ENCODE data around the gene MFSD1.
"Not testable (repeated sequence)": the region's sequence is repeated elsewhere in the genome, so short reads cannot be mapped to it uniquely, and the experiment has no call there.

Gene MFSD1

GRCh38 chr3:158775426-158776410 is 26.1 kb upstream of the MFSD1 start:
- DNase-seq (ENCODE audit: low read depth in 2 of 2, low spot score in 1 of 2): no peak

GRCh38 chr3:158776531-158776930 is 25.3 kb upstream of the MFSD1 start:
- DNase-seq (ENCODE audit: low read depth in 2 of 2, low spot score in 1 of 2): no peak

- DNase-seq (ENCODE audit: low read depth in 2 of 2, low spot score in 1 of 2): no peak
Observed at GRCh38 chr3:158777161-158777873, 24.5 kb upstream of the MFSD1 start.

- no peak for DNase-seq (ENCODE audit: low read depth in 2 of 2, low spot score in 1 of 2)
Observed at GRCh38 chr3:158780766-158781165, 21.1 kb upstream of the MFSD1 start.

GRCh38 chr3:158781191-158781590 is 20.7 kb upstream of the MFSD1 start:
- no peak for DNase-seq (ENCODE audit: low read depth in 2 of 2, low spot score in 1 of 2)

GRCh38 chr3:158781849-158782248 is 20.0 kb upstream of the MFSD1 start:
- no peak for DNase-seq (ENCODE audit: low read depth in 2 of 2, low spot score in 1 of 2)

- DNase-seq (ENCODE audit: low read depth in 2 of 2, low spot score in 1 of 2): no peak
Observed at GRCh38 chr3:158782283-158782989, 19.4 kb upstream of the MFSD1 start.

GRCh38 chr3:158783051-158783450 is 18.8 kb upstream of the MFSD1 start:
- no peak for DNase-seq (ENCODE audit: low read depth in 2 of 2, low spot score in 1 of 2)

- no peak for DNase-seq (ENCODE audit: low read depth in 2 of 2, low spot score in 1 of 2)
Observed at GRCh38 chr3:158785972-158786371, 15.9 kb upstream of the MFSD1 start.

- no peak for DNase-seq (ENCODE audit: low read depth in 2 of 2, low spot score in 1 of 2)
Observed at GRCh38 chr3:158788446-158788845, 13.4 kb upstream of the MFSD1 start.

GRCh38 chr3:158789592-158789991 is 12.3 kb upstream of the MFSD1 start:
- DNase-seq (ENCODE audit: low read depth in 2 of 2, low spot score in 1 of 2): no peak

- no peak for DNase-seq (ENCODE audit: low read depth in 2 of 2, low spot score in 1 of 2)
Observed at GRCh38 chr3:158790901-158791589, 10.8 kb upstream of the MFSD1 start.

- not testable (repeated sequence) for DNase-seq (ENCODE audit: low read depth in 2 of 2, low spot score in 1 of 2)
Observed at GRCh38 chr3:158791590-158791920, 10.3 kb upstream of the MFSD1 start.

- no peak for DNase-seq (ENCODE audit: low read depth in 2 of 2, low spot score in 1 of 2)
Observed at GRCh38 chr3:158792709-158793108, 9.1 kb upstream of the MFSD1 start.

- DNase-seq (ENCODE audit: low read depth in 2 of 2, low spot score in 1 of 2): no peak
Observed at GRCh38 chr3:158794206-158794605, 7.6 kb upstream of the MFSD1 start.

GRCh38 chr3:158794936-158795518 is 6.8 kb upstream of the MFSD1 start:
- no peak for DNase-seq (ENCODE audit: low read depth in 2 of 2, low spot score in 1 of 2)

- DNase-seq (ENCODE audit: low read depth in 2 of 2, low spot score in 1 of 2): no peak
Observed at GRCh38 chr3:158801201-158801600, 653 bp upstream of the MFSD1 start.

- DNase-seq (ENCODE audit: low read depth in 2 of 2, low spot score in 1 of 2): no peak
Observed at GRCh38 chr3:158802409-158803268, 785 bp downstream of the MFSD1 start.

- no peak for DNase-seq (ENCODE audit: low read depth in 2 of 2, low spot score in 1 of 2)
Observed at GRCh38 chr3:158804441-158804840, 2.6 kb downstream of the MFSD1 start.

- no peak for DNase-seq (ENCODE audit: low read depth in 2 of 2, low spot score in 1 of 2)
Observed at GRCh38 chr3:158808697-158809096, 6.8 kb downstream of the MFSD1 start.
